GM18502 (cell line): ENCODE measurements around the gene PDCD11.
"Not testable (repeated sequence)": the region's sequence is repeated elsewhere in the genome, so short reads cannot be mapped to it uniquely, and the experiment has no call there.

Experiments used
- ATAC-seq: cut with Tn5 transposase; IDR thresholded peaks from one replicate; pipeline ENCODE4 v1.9.1; 2021; ENCODE audit warnings: mild to moderate bottlenecking; ENCODE audit not compliant: unreplicated experiment, poor library complexity

Gene PDCD11

GRCh38 chr10:103396067-103396788 lies at the start of gene PDCD11, which contains the start of gene ATP5MK:
PDCD11 (plus strand) TSS chr10:103396626; CDS start chr10:103398427, 1,801 bp downstream.
ATP5MK (minus strand) TSS chr10:103396475; CDS start chr10:103392457, 4,018 bp downstream.
- peak; percentile 99 for ATAC-seq

DNA sequence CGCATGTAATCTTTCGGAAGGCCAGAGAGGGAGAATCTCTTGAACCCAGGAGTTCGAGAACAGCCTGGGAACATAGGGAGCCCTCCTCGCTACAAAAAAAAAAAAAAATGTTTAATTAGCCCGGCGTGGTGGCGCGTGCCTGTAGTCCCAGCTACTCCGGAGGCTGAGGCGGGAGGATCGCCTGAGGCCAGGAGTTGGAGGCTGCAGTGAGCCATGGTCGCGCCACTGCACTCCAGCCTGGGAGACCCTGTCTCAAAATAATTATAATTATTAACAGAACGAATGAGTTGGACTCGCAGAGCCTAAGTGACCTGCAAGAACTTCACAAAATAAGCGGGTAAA lies 46.3 kb upstream of the PDCD11 start:
- ATAC-seq, result no peak

DNA sequence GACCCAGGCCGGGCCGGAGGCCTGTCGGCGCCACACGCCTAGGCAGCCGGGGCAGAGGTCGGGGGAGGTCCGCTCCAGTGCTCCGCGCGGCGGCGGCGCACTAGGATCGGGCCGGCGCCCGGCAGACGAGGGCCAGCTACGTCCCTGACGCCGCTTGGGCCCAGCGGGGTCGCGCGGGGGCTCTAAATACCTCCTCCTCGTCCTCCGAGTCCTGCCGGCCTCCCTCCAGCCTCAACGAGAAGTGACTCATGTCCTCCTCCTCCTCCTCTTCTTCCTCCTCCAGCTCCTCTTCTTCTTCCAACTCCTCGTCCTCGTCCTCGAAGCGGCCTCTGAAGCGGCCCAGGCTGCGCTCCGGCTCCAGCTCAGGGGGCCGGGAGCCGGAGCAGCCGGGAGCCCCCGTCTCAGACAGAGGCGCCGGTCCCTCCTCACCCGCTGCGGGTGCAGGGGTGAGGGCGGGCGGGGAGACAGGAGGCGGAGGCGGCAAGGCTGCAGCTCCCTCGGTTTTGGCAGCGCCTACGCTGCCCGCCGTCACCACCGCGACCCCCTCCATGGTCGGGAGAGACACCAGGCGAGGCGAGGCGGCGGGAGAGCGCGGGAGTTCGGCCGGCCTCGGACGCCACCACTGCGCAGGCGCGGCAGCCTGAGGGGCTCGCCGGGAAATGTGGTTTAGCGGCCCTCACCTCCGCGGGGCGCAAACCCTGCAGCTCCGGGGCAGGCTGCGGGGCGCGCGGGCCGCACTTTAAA lies 45.7 kb upstream of the PDCD11 start, which contains the start of gene PCGF6:
Gene PCGF6 (minus strand): TSS at position 624 of the 744 bp plus-strand sequence. CDS start 74 bp downstream, at position 550.
- peak; percentile 91 for ATAC-seq

DNA sequence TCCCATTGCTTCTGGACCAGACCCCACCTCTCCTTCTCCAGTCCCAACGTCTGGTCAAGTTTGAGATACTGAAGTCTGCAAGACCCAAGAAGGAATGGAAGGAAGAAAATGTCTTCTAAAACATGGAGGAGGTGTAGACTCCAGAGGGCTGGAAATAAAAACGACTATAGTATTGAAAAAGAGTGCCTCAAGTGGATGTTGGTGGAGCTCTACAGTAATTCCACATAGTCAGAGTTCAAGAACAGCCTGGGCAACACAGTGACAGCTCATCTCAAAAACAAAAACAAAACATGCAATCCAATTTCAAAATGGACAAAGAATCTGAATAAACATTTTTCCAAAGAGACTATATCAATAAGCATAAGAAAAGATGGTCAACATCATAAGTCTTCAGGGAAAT lies 43.1 kb upstream of the PDCD11 start:
- ATAC-seq, result no peak

DNA sequence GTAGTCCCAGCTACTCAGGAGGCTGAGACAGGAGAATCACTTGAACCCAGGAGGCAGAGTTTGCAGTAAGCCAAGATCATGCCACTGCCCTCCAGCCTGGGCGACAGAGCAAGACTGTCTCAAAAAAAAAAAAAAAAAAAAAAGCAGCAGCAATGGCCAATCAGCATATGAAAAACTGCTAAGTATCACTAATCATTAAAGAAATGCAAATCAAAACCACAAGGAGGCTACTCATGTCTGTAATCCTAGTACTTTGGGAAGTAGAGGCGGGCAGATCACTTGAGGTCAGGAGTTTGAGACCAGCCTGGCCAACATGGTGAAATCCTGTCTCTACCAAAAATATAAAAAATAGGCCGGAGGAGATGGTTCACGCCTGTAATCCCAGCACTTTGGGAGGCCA lies 41.9 kb upstream of the PDCD11 start:
- not testable (repeated sequence) for ATAC-seq

DNA sequence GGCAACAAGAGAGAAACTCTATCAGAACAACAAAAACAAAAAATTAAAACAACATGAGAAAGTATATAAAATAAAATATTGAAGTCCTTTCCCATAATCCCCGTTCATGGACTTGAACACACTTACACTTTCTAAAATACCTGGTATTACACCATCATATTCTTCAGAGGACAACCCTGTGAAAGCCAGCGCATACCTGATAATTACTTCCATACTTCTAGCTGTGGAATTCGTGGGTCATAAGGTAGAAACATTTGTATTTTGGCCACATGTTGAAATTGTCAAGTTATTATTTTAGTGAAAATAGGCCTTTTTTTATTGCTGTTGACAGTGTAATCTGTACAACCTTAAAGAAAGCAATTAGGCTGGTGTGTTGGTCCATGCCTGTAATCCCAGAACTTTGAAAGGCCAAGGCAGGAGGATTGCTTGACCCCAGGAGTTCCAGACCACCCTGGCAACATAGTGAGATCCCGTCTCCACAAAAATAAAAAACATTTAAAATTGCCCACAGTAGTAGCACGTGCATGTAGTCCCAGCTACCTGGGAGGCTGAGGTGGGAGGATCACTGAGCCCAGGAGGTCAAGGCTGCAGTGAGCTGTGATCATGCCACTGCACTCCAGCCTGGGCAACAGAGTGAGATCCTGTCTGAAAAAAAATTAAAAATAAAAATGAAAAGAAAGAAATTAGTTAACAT lies 40.4 kb upstream of the PDCD11 start:
- no peak for ATAC-seq

DNA sequence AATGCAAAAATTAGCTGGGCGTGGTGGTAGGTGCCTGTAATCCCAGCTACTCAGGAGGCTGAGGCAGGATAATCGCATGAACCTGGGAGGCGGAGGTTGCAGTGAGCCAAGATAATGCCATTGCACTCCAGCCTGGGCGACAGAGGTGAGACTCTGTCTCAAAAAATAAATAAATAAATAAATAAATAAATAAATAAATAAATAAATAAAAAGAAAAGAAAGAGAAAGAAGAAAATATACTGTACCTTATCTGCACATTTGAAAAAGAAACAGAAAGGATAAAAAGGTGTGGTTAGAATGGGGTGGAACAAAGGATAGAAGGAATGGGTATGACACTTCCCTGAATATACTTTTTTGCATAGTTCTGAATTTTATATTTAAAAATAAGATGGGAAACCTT lies 36.9 kb upstream of the PDCD11 start:
- not testable (repeated sequence) for ATAC-seq

- ATAC-seq, result not testable (repeated sequence)
These were observed 35.6 kb upstream of the PDCD11 start for GRCh38 chr10:103360791-103361190.

GRCh38 chr10:103367379-103367781 lies 29.0 kb upstream of the PDCD11 start:
- ATAC-seq, result no peak

DNA sequence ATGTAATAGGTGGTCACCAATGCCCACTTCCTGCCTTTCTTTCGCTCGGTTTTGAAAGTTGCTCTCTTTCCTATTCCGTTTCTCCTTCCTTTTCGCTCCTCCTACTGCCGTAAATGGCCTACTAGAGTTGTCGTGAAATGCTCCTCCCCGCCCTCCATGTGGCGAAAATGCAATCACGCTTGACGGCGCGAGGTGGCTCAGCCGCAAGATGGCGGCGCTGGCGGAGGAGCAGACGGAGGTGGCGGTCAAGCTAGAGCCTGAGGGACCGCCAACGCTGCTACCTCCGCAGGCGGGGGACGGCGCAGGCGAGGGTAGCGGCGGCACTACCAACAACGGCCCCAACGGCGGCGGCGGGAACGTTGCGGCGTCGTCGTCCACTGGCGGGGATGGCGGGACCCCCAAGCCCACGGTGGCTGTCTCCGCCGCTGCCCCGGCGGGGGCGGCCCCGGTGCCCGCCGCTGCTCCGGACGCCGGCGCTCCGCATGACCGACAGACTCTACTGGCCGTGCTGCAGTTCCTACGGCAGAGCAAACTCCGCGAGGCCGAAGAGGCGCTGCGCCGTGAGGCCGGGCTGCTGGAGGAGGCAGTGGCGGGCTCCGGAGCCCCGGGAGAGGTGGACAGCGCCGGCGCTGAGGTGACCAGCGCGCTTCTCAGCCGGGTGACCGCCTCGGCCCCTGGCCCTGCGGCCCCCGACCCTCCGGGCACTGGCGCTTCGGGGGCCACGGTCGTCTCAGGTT lies 28.5 kb upstream of the PDCD11 start, which contains the start of gene TAF5:
Gene TAF5 (plus strand): TSS at position 195 of the 737 bp plus-strand sequence. CDS start 14 bp downstream, at position 209.
- peak; percentile 60 for ATAC-seq

- ATAC-seq, result no peak
These were observed 22.9 kb upstream of the PDCD11 start for GRCh38 chr10:103373544-103373943.

GRCh38 chr10:103374263-103374662 lies 22.2 kb upstream of the PDCD11 start:
- ATAC-seq, result no peak

DNA sequence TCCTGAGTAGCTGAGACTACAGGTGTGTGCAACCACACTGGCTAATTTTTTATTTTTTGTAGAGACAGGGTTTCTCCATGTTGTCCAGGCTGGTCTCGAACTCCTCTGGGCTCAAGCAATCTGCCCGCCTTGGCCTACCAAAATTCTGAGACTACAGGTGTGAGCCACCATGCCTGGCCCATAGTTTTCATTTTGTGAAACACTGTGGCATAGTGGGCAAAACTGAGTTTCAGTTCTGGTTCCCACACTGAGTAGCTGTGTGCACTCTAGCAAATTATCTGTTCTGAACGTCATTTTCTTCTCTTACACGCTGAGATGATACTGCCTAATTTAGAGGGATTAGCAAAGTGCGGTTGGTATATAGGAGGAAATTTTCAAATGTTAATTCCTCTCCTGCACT lies 13.7 kb upstream of the PDCD11 start:
- ATAC-seq, result no peak

DNA sequence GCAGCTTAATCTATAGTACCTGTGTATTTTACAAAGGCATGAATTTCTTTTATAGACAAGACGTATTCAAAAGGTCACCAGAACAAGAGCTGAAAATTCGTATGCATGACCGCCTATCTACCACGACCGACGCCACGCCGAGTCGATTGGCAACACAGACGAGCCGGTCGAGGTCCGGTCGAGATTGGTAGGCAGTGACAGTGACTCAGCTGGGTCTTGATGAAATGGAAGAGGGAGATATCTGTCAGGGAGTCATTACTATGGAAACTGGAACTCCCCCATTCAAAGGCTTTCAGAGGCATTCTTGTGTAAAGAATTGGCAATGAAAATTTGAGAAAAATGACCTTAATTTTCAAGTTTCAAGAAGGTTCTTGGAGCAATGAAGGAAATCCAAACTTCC lies 2.2 kb upstream of the PDCD11 start:
- ATAC-seq, result no peak

GRCh38 chr10:103395754-103396066 lies 716 bp upstream of the PDCD11 start:
- no peak for ATAC-seq

- ATAC-seq, result no peak
These were observed 312 bp downstream of the PDCD11 start for GRCh38 chr10:103396789-103397087.

GRCh38 chr10:103397191-103397825 lies 882 bp downstream of the PDCD11 start:
- ATAC-seq, result no peak

DNA sequence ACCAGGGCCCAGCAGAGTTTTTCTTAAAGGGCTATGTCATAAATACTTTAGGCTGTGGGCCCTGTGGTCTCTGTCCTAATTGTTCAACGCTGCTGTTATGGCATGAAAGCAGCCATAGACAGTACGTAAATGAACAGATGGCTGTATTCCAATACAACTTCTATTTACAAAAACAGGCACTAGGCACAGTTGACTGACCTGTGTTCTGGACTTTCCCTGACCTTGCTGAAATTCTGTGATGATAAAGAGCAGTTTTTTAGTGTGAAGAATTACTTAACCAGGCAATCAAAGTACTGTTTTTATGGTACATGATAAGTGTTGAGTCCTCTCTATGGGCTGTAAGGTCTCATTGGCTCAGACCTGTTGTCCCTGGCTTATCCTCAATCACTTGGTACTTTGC lies 17.1 kb downstream of the PDCD11 start:
- no peak for ATAC-seq

- ATAC-seq, result no peak
These were observed 19.2 kb downstream of the PDCD11 start for GRCh38 chr10:103415581-103415980.
